ENCODE measurements around the gene DUSP22. TPM values are rescaled to one million over a fixed set of nuclear protein-coding genes. Genes with fewer than 3 reads are reported as not detected.
"Not testable (repeated sequence)": the region's sequence is repeated elsewhere in the genome, so short reads cannot be mapped to it uniquely, and the experiment has no call there.

DUSP22 gene
- total RNA-seq, 1 donor = 17.0 TPM

DNA sequence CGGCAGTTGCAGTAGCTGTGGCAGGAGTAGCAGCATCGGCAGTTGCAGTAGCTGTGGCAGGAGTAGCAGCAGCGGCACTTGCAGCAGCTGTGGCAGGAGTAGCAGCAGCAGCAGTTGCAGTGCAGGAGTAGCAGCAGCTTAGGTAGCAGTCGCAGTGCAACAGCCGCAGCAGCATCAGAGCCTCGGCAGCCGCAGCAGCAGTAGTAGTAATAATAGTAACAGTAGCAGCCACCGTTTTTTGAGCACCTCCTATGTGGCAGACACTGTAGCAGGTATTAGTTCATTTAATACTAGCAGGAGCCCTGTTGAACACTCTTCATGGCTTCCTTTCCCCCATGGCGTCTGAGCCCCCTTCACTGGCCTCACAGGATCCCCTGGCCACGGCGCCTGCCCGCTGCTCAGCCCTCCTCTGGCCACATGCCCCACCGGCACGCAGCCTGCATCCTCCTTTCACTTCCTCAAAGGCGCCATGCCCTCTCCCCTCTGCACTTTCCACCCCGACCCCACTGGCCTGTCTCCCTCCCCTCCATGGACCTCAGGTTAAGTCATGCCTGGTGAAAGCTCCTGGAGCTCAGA, 80.1 kb downstream of the DUSP22 start:
- no peak for TF ChIP-seq CTCF (IDR thresholded peaks at IDR 0.05; ENCODE audit: insufficient read depth, low read length)
- DNase-seq (ENCODE audit: low read depth) = no peak
- no peak overlapping the region for H3K4me3 ChIP-seq (ENCODE audit: low read depth, low read length)

DNA sequence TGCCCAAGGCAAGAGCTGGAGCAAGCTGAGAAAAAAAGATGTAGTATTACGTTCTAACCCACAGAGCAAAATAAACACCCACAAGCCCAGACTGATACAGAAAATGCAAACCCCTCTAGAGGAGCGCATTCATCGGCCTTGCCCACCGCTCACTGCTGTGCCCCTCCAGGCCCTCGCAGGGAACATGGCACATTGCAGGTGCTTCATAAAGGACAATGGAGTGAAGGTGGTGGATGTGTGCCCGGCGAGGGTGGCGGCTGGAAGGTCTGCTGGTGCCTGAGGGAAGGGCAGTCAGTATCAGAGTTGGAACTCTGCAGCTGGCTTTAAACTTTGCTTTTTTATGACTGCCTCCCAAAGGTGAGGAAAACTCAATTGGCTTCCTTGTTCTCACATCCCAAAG, 80.7 kb downstream of the DUSP22 start:
- no peak for DNase-seq (ENCODE audit: low read depth)
- no peak overlapping the region for H3K4me3 ChIP-seq (ENCODE audit: low read depth, low read length)
- TF ChIP-seq CTCF (IDR thresholded peaks at IDR 0.05; ENCODE audit: insufficient read depth, low read length) = no peak

DNA sequence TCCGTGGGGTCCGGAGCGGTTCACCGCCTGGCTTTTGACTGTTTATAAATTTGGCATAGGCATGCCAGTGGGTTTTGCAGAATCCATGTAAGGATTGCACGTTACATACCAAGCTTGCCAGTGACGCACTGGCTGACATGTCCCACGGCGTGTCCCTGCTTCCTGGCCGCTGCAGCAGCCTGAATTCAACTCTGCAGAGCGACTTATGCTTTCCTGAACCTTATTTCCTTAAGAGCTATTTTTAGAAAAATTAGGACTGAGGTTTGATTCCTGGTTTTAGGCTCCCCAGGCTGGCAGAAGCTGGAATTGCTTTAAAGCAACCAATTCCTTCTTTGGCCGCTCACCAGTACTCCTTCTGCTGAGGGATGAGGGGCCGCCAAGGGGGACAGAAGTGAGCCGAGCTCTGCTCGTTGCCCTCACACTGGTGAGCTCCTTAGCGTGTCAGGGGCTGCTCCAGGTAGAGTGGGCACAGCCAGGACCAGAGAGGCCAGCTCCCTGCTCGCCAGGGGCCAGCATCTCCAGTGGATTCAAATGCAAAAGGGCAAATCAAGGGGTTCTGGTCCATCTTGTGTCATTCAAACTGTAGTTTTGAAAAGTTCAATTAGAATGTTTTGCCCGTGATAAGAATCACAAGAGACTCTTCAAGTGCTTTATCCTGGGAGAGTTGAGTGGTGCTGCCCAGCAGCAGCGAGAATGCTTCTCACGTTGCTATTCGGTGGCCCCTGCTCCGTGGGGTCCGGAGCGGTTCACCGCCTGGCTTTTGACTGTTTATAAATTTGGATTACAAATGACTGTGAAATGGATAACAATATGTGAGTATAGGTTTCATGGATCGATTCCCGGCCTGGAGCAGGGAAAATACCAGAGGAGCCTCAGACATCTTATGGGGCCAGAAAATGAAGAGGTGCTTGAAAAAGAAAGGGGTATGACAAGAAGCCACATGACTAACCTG, 81.8 kb downstream of the DUSP22 start:
- H3K4me3 ChIP-seq (ENCODE audit: low read depth, low read length) = no peak overlapping the region
- DNase-seq (ENCODE audit: low read depth) = peak; percentile 40
- TF ChIP-seq CTCF (IDR thresholded peaks at IDR 0.05; ENCODE audit: insufficient read depth, low read length) = peak; percentile 44

- no peak for DNase-seq (ENCODE audit: low read depth)
- no peak for TF ChIP-seq CTCF (IDR thresholded peaks at IDR 0.05; ENCODE audit: insufficient read depth, low read length)
- no peak overlapping the region for H3K4me3 ChIP-seq (ENCODE audit: low read depth, low read length)
Measured at GRCh38 chr6:374956-375355, 82.7 kb downstream of the DUSP22 start.

GRCh38 chr6:376827-377640, 84.7 kb downstream of the DUSP22 start:
- no peak for DNase-seq (ENCODE audit: low read depth)
- TF ChIP-seq CTCF (IDR thresholded peaks at IDR 0.05; ENCODE audit: insufficient read depth, low read length) = no peak
- no peak overlapping the region for H3K4me3 ChIP-seq (ENCODE audit: low read depth, low read length)

- DNase-seq (ENCODE audit: low read depth); H3K4me3 ChIP-seq (ENCODE audit: low read depth, low read length): not testable (repeated sequence)
Measured at GRCh38 chr6:377641-378020, 85.3 kb downstream of the DUSP22 start.

All from fibroblast of the aortic adventitia (primary cell).